GM12865 (cell line): ENCODE measurements around the gene HTRA2.

Experiments used
- DNase-seq: peaks from one replicate; pipeline ENCODE4 v3.0.0; 2010; ENCODE audit warnings: low read depth
- H3K4me3 ChIP-seq: 2 replicates; pipeline ENCODE4 v1.5.1; 2011; ENCODE audit warnings: mild to moderate bottlenecking, low read depth, low read length, control low read depth
- CTCF ChIP-seq: IDR thresholded peaks from 2 replicates; pipeline ENCODE4 v1.5.1; 2011; ENCODE audit warnings: low read length, control low read depth, low read depth, inconsistent platforms; ENCODE audit not compliant: insufficient read depth; ENCODE audit errors: missing control alignments

Gene HTRA2

GRCh38 chr2:74502147-74502719 is 27.5 kb upstream of the HTRA2 start:
- no peak for TF ChIP-seq CTCF
- DNase-seq: no peak
- peak overlapping the region; percentile 72 for H3K4me3 ChIP-seq

GRCh38 chr2:74502720-74503505 is 26.8 kb upstream of the HTRA2 start:
- peak; percentile 38 for TF ChIP-seq CTCF
- H3K4me3 ChIP-seq: peak overlapping the region; percentile 72
- peak; percentile 87 for DNase-seq

GRCh38 chr2:74503506-74504475 is 25.9 kb upstream of the HTRA2 start:
- TF ChIP-seq CTCF: no peak
- DNase-seq: no peak
- peak overlapping the region; percentile 72 for H3K4me3 ChIP-seq

- H3K4me3 ChIP-seq: no peak overlapping the region
- DNase-seq: no peak
- TF ChIP-seq CTCF: no peak
These were observed 25.1 kb upstream of the HTRA2 start for GRCh38 chr2:74504591-74504990.

- no peak for TF ChIP-seq CTCF
- H3K4me3 ChIP-seq: no peak overlapping the region
- no peak for DNase-seq
These were observed 24.1 kb upstream of the HTRA2 start for GRCh38 chr2:74505448-74506246.
